GM18505 (cell line): ENCODE results near the gene MUC2.

Experiments used
- ATAC-seq: cut with Tn5 transposase; IDR thresholded peaks from one replicate; pipeline ENCODE4 v1.9.1; 2021; ENCODE audit not compliant: unreplicated experiment
- POLR2A ChIP-seq: IDR thresholded peaks from 4 replicates; pipeline ENCODE4 v1.6.1; 2011; ENCODE audit warnings: borderline replicate concordance; ENCODE audit not compliant: insufficient read depth, insufficient read length; ENCODE audit errors: extremely low read depth

Gene MUC2

GRCh38 chr11:1060852-1061616 is 13.6 kb upstream of the MUC2 start:
- ATAC-seq = no peak
- no peak for TF ChIP-seq POLR2A

- TF ChIP-seq POLR2A = no peak
- ATAC-seq = no peak
These were observed 12.4 kb upstream of the MUC2 start for GRCh38 chr11:1062075-1062820.

GRCh38 chr11:1064167-1064566 is 10.5 kb upstream of the MUC2 start:
- no peak for ATAC-seq
- no peak for TF ChIP-seq POLR2A

- no peak for ATAC-seq
- TF ChIP-seq POLR2A = no peak
These were observed 6.7 kb upstream of the MUC2 start for GRCh38 chr11:1067812-1068496.

GRCh38 chr11:1069740-1070139 is 4.9 kb upstream of the MUC2 start:
- TF ChIP-seq POLR2A = no peak
- no peak for ATAC-seq

- no peak for ATAC-seq
These were observed 3.8 kb upstream of the MUC2 start for GRCh38 chr11:1070594-1071462.

GRCh38 chr11:1071571-1072115 is 3.0 kb upstream of the MUC2 start:
- no peak for ATAC-seq
- no peak for TF ChIP-seq POLR2A

More at GRCh38 chr11:1070594-1071462, 3.8 kb upstream of the MUC2 start:
- no peak for TF ChIP-seq POLR2A

GRCh38 chr11:1072116-1072820 is 2.4 kb upstream of the MUC2 start:
- ATAC-seq = no peak
- TF ChIP-seq POLR2A = no peak

- TF ChIP-seq POLR2A = no peak
- ATAC-seq = no peak
These were observed 1.8 kb upstream of the MUC2 start for GRCh38 chr11:1072821-1073231.

GRCh38 chr11:1073261-1073724 is 1.4 kb upstream of the MUC2 start:
- ATAC-seq = no peak
- no peak for TF ChIP-seq POLR2A

GRCh38 chr11:1073851-1074243 is 827 bp upstream of the MUC2 start:
- ATAC-seq = no peak
- TF ChIP-seq POLR2A = no peak

GRCh38 chr11:1075341-1075911 is 752 bp downstream of the MUC2 start:
- no peak for ATAC-seq

GRCh38 chr11:1076061-1076665 is 1.5 kb downstream of the MUC2 start:
- TF ChIP-seq POLR2A = no peak

More at GRCh38 chr11:1075341-1075911, 752 bp downstream of the MUC2 start:
- no peak for TF ChIP-seq POLR2A

More at GRCh38 chr11:1076061-1076665, 1.5 kb downstream of the MUC2 start:
- ATAC-seq = no peak
